Tibial artery (tissue), 4 donors: ENCODE results near the gene EFCAB14.
A peak's percentile ranks its signal among the peaks of the same experiment; 100 is the strongest.

Experiments used
- DNase-seq, 2 donors: peaks; one replicate each; pipeline ENCODE4 v3.0.0-alpha.2; 2019
- H3K27ac ChIP-seq, 2 donors: fragments of 200-600 bp; sonication (generic) in 1 of 2; 1 replicate in 1 of 2; 2 replicates in 1 of 2; pipeline ENCODE4 v1.5.1; 2018 to 2019; ENCODE audit warnings: mild to moderate bottlenecking in 1 of 2
- H3K27me3 ChIP-seq, 2 donors: fragments of 200-600 bp; sonication (generic) in 1 of 2; one replicate each; pipeline versions ENCODE4 v1.5.1 to v1.6.0; 2016 to 2019
- H3K36me3 ChIP-seq, 3 donors: fragments of 200-600 bp; sonication (generic) in 2 of 3; one replicate each; pipeline ENCODE4 v1.5.1; 2016 to 2019; ENCODE audit warnings: mild to moderate bottlenecking in 2 of 3
- H3K4me1 ChIP-seq, 4 donors: fragments of 200-600 bp; sonication (generic) in 2 of 4; 1 replicate in 3 of 4; 2 replicates in 1 of 4; pipeline ENCODE4 v1.5.1; 2016 to 2019
- H3K4me3 ChIP-seq, 2 donors: fragments of 200-600 bp; sonication (generic) in 1 of 2; 1 replicate in 1 of 2; 2 replicates in 1 of 2; pipeline ENCODE4 v1.5.1; 2018 to 2019; ENCODE audit warnings: mild to moderate bottlenecking in 2 of 2
- H3K9me3 ChIP-seq, 3 donors: fragments of 200-600 bp; sonication (generic) in 1 of 3; one replicate each; pipeline ENCODE4 v1.5.1; 2016 to 2019
- intact Hi-C: fragments of 100-400 bp; cut with DNase I; formaldehyde crosslinking; loops from one replicate; pipeline ENCODE4 v1.15.0; 2023; ENCODE audit warnings: low total_unique reads
- TF ChIP-seq, protein P1 (sequence below), 2 experiments: fragments of 200-600 bp in 1 of 2; fragments of 450-650 bp in 1 of 2; IDR thresholded peaks; one replicate each; pipeline ENCODE4 v1.5.1; 2017 to 2019; ENCODE audit warnings: antibody characterized with exemption in 2 of 2, mild to moderate bottlenecking in 1 of 2, moderate library complexity in 1 of 2

The EFCAB14 gene

DNA sequence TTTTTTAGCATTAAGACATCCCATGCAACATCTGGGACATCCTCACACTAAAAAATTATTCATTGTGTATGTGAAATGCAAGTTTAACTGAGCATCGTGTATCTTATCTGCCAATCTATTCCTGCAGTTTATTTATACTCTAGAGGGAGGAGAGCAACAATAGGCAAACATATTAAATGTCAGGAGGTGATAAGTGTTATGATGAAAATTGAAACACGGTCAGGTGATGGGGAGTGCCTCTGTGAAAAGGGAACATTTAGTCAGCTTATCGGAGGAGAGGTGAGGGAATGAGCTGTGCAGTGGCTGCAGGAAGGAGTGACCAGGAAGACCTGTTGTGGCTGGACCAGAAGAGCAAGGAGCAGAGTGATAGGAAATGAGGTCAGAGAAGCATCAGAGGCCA lies 775 bp upstream of the EFCAB14 start:
- peak overlapping the region; percentile 92 to 96 for H3K4me3 ChIP-seq
- H3K27me3 ChIP-seq = no peaks in the 10 kb centered on the region
- peaks cover 0 to 18% (median 12%) of the 10 kb centered on the region in 3 donors for H3K36me3 ChIP-seq
- intact Hi-C loops = loop anchor here (5.0 kb wide), 1 partner anchor 52 kb away; the partner anchor contains the start of gene ATPAF1
- H3K27ac ChIP-seq = peak overlapping the region; percentile 86
- TF ChIP-seq, protein P1, sequence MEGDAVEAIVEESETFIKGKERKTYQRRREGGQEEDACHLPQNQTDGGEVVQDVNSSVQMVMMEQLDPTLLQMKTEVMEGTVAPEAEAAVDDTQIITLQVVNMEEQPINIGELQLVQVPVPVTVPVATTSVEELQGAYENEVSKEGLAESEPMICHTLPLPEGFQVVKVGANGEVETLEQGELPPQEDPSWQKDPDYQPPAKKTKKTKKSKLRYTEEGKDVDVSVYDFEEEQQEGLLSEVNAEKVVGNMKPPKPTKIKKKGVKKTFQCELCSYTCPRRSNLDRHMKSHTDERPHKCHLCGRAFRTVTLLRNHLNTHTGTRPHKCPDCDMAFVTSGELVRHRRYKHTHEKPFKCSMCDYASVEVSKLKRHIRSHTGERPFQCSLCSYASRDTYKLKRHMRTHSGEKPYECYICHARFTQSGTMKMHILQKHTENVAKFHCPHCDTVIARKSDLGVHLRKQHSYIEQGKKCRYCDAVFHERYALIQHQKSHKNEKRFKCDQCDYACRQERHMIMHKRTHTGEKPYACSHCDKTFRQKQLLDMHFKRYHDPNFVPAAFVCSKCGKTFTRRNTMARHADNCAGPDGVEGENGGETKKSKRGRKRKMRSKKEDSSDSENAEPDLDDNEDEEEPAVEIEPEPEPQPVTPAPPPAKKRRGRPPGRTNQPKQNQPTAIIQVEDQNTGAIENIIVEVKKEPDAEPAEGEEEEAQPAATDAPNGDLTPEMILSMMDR (IDR thresholded peaks at IDR 0.05) = no peak
- no peaks in the 10 kb centered on the region for H3K9me3 ChIP-seq
- peaks cover 0 to 32% (median 20%) of the 10 kb centered on the region in 4 donors for H3K4me1 ChIP-seq
- DNase-seq = no peak

DNA sequence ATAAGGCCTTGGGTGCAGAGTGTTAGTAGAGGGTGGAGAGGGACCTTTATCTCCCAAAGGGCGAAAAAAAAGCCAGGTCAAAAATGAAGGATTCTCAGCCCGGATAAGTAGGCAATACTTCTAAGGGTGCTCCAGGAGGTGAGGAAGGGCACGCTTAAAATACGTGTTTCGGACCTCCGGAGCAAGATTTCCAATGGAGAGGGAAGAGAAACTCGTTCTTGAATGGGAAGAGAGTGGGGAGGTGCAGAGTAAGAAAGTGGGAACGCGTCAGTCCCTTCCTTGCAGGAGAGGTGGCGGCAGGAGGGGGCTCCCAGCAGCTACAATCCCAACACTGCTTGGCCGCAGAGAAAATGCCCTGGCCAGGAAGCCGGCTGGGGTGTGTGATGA lies 581 bp downstream of the EFCAB14 start:
- Histone ChIP-seq H3K27me3 (no peaks in the 10 kb centered on the region), H3K36me3 (peaks cover 0 to 31% (median 18%) of the 10 kb centered on the region in 3 donors), H3K9me3 (no peaks in the 10 kb centered on the region), H3K27ac (peak overlapping the region; percentile 86), H3K4me3 (peak overlapping the region; percentile 92 to 96), H3K4me1 (peaks cover 0 to 32% (median 20%) of the 10 kb centered on the region in 4 donors)
- DNase-seq = no peak
- TF ChIP-seq, protein P1 (IDR thresholded peaks at IDR 0.05) = no peak
- intact Hi-C loops = loop anchor here (5.0 kb wide), 1 partner anchor 51 kb away; the partner anchor contains the start of gene ATPAF1

DNA sequence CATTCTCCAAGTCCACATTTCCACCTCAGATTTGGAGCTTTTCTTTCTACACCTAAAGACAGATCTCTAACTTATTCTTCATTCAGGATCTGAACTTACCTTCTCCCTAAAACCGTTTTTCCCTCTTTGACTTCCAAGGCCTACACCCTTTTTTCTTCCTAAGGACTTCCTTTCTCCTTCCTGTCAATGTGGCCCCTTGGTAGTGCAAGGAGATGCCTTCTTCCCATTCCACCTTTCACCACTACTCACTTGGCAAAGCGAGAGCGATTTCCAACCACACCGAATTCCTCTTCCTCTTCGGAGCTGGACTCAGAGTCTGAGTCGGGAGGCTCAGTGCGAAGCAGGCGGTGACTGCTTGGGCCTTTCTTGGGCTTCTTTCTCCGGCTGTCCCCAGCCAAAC lies 1.3 kb downstream of the EFCAB14 start:
- peak overlapping the region; percentile 11 to 86 for H3K27ac ChIP-seq
- peaks cover 2 to 36% (median 23%) of the 10 kb centered on the region in 3 donors for H3K36me3 ChIP-seq
- peaks cover 0 to 32% (median 20%) of the 10 kb centered on the region in 4 donors for H3K4me1 ChIP-seq
- TF ChIP-seq, protein P1 (IDR thresholded peaks at IDR 0.05) = no peak
- no peaks in the 10 kb centered on the region for H3K9me3 ChIP-seq
- intact Hi-C loops = loop anchor here (5.0 kb wide), 1 partner anchor 50 kb away; the partner anchor contains the start of gene ATPAF1
- DNase-seq = no peak
- H3K27me3 ChIP-seq = no peaks in the 10 kb centered on the region
- H3K4me3 ChIP-seq = peak overlapping the region; percentile 92 to 96

DNA sequence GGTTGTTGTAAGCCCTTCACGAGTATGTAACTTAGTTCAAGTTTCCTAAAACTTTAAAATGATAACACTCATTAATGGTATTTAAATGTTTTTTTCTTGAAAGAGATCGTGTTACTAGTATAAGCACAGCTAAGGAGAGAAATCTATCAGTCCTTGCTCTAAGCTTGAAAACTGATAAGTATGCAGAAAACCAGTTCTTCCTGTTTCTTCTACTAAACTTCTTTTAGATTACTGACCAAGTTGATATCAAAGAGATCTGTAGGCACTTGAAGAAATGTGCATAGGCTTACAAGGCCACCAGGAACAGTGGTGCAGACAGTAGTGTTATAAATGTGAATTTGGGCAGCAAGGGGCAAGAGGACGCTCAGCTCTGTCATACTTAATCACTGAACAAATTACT lies 3.9 kb downstream of the EFCAB14 start:
- intact Hi-C loops = loop anchor here (5.0 kb wide), 1 partner anchor 48 kb away; the partner anchor contains the start of gene ATPAF1
- no peak overlapping the region for H3K27ac ChIP-seq
- no peak for DNase-seq
- peaks cover 0 to 31% (median 20%) of the 10 kb centered on the region in 4 donors for H3K4me1 ChIP-seq
- H3K27me3 ChIP-seq = no peaks in the 10 kb centered on the region
- peaks cover 5 to 53% (median 36%) of the 10 kb centered on the region in 3 donors for H3K36me3 ChIP-seq
- TF ChIP-seq, protein P1 (IDR thresholded peaks at IDR 0.05) = no peak
- H3K4me3 ChIP-seq = no peak overlapping the region
- no peaks in the 10 kb centered on the region for H3K9me3 ChIP-seq

DNA sequence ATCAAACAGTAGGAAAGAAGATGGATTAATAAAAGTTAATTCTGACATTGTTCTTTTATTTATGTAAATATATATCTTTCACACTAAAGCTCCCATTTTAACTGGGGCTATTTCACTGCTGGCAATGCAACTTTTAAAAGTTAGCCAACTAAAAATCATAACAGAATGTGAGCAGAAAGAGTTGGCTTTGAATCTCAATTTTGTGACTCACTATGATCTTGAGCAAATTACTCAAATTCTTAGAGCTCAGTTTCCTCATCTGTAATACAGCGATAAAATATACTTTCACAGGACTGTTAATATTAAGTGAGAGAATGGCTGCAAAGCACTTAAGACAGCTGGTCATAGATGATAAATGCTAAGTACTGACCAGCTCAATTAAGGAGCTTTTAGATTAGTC lies 10.8 kb downstream of the EFCAB14 start:
- TF ChIP-seq, protein P1 (IDR thresholded peaks at IDR 0.05) = no peak
- H3K36me3 ChIP-seq = peaks cover 50 to 86% (median 60%) of the 10 kb centered on the region in 3 donors
- intact Hi-C loops = no loop called here
- H3K4me3 ChIP-seq = no peak overlapping the region
- no peaks in the 10 kb centered on the region for H3K27me3 ChIP-seq
- H3K9me3 ChIP-seq = no peaks in the 10 kb centered on the region
- no peak overlapping the region for H3K27ac ChIP-seq
- DNase-seq = no peak
- H3K4me1 ChIP-seq = no peaks in the 10 kb centered on the region
